K562 (cell line): ENCODE measurements around the gene PIH1D1. TPM values are rescaled to one million over a fixed set of nuclear protein-coding genes. Genes with fewer than 3 reads are reported as not detected.

Experiments
- ATAC-seq: fragments of 200-7000 bp; cut with Tn5 transposase; 3 replicates; pipeline ENCODE4 v1.9.1; 2020; ENCODE audit warnings: moderate library complexity
- BruUV-seq: library from RNA; stranded (reverse); fragments of 400-500 nt; replicated peaks from 2 replicates; lab custom pipeline; 2021; lab: Mats Ljungman, UMichigan
- CTCF ChIA-PET: fragments of 300-600 bp; formaldehyde crosslinking; extraction: SDS; loops from one replicate; lab custom pipeline; 2021; ENCODE audit warnings: low intra/inter-chr PET ratio; lab: Yijun Ruan, JAX
- POLR2A ChIA-PET: fragments of 300-600, 350-650 bp; sonication (Branson Sonifier 250); formaldehyde crosslinking; extraction: SDS; loops from one replicate; lab custom pipeline; 2021; ENCODE audit warnings: antibody characterized with exemption, inconsistent platforms; lab: Yijun Ruan, JAX
- DNase-seq, 4 experiments: peaks; one replicate each; pipeline versions ENCODE4 v3.0.0 to v3.0.0-alpha.2; 2011 to 2018; ENCODE audit warnings: low spot score in 3 of 4, mixed read lengths in 3 of 4; ENCODE audit errors: extremely low read depth in 1 of 4
- FAIRE-seq: peaks from 2 replicates; lab custom pipeline; 2011; peaks lifted over from hg19 to GRCh38; lab: Jason Lieb, UNC
- H2AFZ ChIP-seq: 2 replicates; pipeline ENCODE4 v1.6.0; 2011; ENCODE audit warnings: low read depth, low read length, control low read depth, inconsistent platforms
- H3K27ac ChIP-seq: fragments of 200-600 bp; 3 replicates; pipeline ENCODE4 v1.8.0; 2011; ENCODE audit warnings: low read depth, mild to moderate bottlenecking, control low read depth, inconsistent platforms, low read length, moderate library complexity, mixed read lengths; ENCODE audit errors: extremely low read depth
- H3K27me3 ChIP-seq, 2 experiments: fragments of 300-600 bp in 1 of 2; 2 replicates in 1 of 2; 3 replicates in 1 of 2; pipeline versions ENCODE4 v1.6.0 to v1.8.0; 2011; ENCODE audit warnings: inconsistent platforms in 2 of 2, low read length in 2 of 2, mild to moderate bottlenecking in 1 of 2, mixed read lengths in 1 of 2, moderate library complexity in 1 of 2; ENCODE audit not compliant: control insufficient read depth in 2 of 2, insufficient read depth in 2 of 2
- H3K36me3 ChIP-seq: fragments of 300-600 bp; 3 replicates; pipeline ENCODE4 v1.8.0; 2011; ENCODE audit warnings: mild to moderate bottlenecking, low read length, inconsistent platforms; ENCODE audit not compliant: control insufficient read depth, insufficient read depth
- H3K4me1 ChIP-seq, 2 experiments: fragments of 200-600 bp in 1 of 2; replicated peaks in 1 of 2; 2 replicates in 1 of 2; 3 replicates in 1 of 2; pipeline versions ENCODE4 v1.5.1 to v1.8.0; 2011; ENCODE audit warnings: inconsistent platforms in 2 of 2, low read length in 2 of 2, mild to moderate bottlenecking in 1 of 2, mixed read lengths in 1 of 2, moderate library complexity in 1 of 2; ENCODE audit not compliant: control insufficient read depth in 2 of 2, insufficient read depth in 2 of 2
- H3K4me2 ChIP-seq: 2 replicates; pipeline ENCODE4 v1.6.1; 2011; ENCODE audit warnings: low read length, control low read depth, inconsistent platforms, mixed read lengths; ENCODE audit not compliant: insufficient read depth
- H3K4me3 ChIP-seq: fragments of 200-600 bp; sonication (generic), shearing (Covaris generic); 2 replicates; pipeline ENCODE4 v1.5.1; 2016; ENCODE audit warnings: control low read depth, inconsistent platforms
- H3K79me2 ChIP-seq: fragments of 200-600 bp; 3 replicates; pipeline ENCODE4 v1.8.0; 2011; ENCODE audit warnings: low read length, inconsistent platforms; ENCODE audit not compliant: control insufficient read depth, insufficient read depth
- H3K9ac ChIP-seq, 2 experiments: 2 replicates each; pipeline versions ENCODE4 v1.6.0 to v1.6.1; 2011; ENCODE audit warnings: low read depth in 2 of 2, low read length in 2 of 2, control low read depth in 1 of 2, inconsistent platforms in 1 of 2, mild to moderate bottlenecking in 1 of 2, mixed read lengths in 1 of 2; ENCODE audit not compliant: insufficient read depth in 1 of 2
- H3K9me1 ChIP-seq: one replicate; pipeline ENCODE4 v1.6.0; 2011; ENCODE audit warnings: inconsistent platforms, mild to moderate bottlenecking, low read length, moderate library complexity; ENCODE audit not compliant: control insufficient read depth, insufficient read depth
- H3K9me3 ChIP-seq: replicated peaks from 2 replicates; pipeline ENCODE4 v1.5.1; 2011; ENCODE audit warnings: low read depth, low read length, inconsistent platforms; ENCODE audit not compliant: control insufficient read depth, insufficient read depth
- H4K20me1 ChIP-seq: replicated peaks from 2 replicates; pipeline ENCODE4 v1.6.1; 2011; ENCODE audit warnings: low read length, inconsistent platforms, mixed read lengths; ENCODE audit not compliant: control insufficient read depth, insufficient read depth
- HNRNPK ChIP-seq: fragments of 200-400 bp; formaldehyde crosslinking; IDR thresholded peaks from one replicate; pipeline ENCODE4 v1.6.1; 2018; ENCODE audit warnings: mild to moderate bottlenecking, low read depth, low read length; ENCODE audit not compliant: poor library complexity, severe bottlenecking
- PCBP1 ChIP-seq: fragments of 200-400 bp; formaldehyde crosslinking; IDR thresholded peaks from 2 replicates; pipeline ENCODE4 v1.6.1; 2018; ENCODE audit warnings: mild to moderate bottlenecking, low read depth, low read length; ENCODE audit not compliant: poor library complexity, severe bottlenecking
- SMARCA5 ChIP-seq: fragments of 450-650 bp; IDR thresholded peaks from 2 replicates; pipeline ENCODE4 v1.6.1; 2016
- SRSF7 ChIP-seq: fragments of 200-400 bp; formaldehyde crosslinking; optimal IDR thresholded peaks from 2 replicates; pipeline ENCODE3; 2017; ENCODE audit warnings: mild to moderate bottlenecking, low read depth, low read length
- ZNF551 ChIP-seq: fragments of 250-450 bp; sonication (Bioruptor Pico); IDR thresholded peaks from 2 replicates; pipeline ENCODE4 v1.5.0; 2021; ENCODE audit warnings: mild to moderate bottlenecking, moderate library complexity
- WGBS: fragments of 100-300 bp; shearing (Covaris generic); methylation state at CpG from one replicate; pipeline ENCODE4 v1.1.6; 2016; ENCODE audit warnings: low coverage, mixed read lengths; ENCODE audit not compliant: insufficient coverage; ENCODE audit errors: missing lambda C conversion rate; 5-methylcytosine and 5-hydroxymethylcytosine counted together
- in situ Hi-C: fragments of 300-500 bp; cut with MboI; formaldehyde crosslinking; loops from 4 replicates; pipeline ENCODE4 v1.15.0; 2018; ENCODE audit warnings: inconsistent platforms, mixed read lengths
- intact Hi-C: fragments of 100-400 bp; cut with micrococcal nuclease; formaldehyde crosslinking; loops from 2 replicates; pipeline ENCODE4 v1.14.2; 2022
- polyA plus RNA-seq, 8 experiments: library from polyadenylated mRNA; depleted of rRNA in 4 of 8; stranded (reverse) in 5 of 8; unstranded in 3 of 8; fragments of >200 nt; fragmentation: Nextera tagmentation in 2 of 8; fragmentation: Illumina TruSeq in 1 of 8; extraction: Ambion mirVana in 2 of 8; extraction: Trizol in 1 of 8; gene quantifications; 2 replicates each; pipeline versions ENCODE4 v1.2.1 to v1.2.3, GENCODE V29; 2011 to 2014; ENCODE audit warnings: inconsistent platforms in 1 of 8, missing spikeins in 1 of 8
- total RNA-seq, 7 experiments: library from RNA; depleted of rRNA in 6 of 7; stranded (reverse); fragments of >200 nt in 6 of 7; fragmentation: Illumina TruSeq in 2 of 7; extraction: Trizol in 2 of 7; gene quantifications; 2 replicates each; pipeline versions ENCODE4 v1.2.1 to v1.2.3, GENCODE V29; 2011 to 2021; ENCODE audit warnings: low replicate concordance in 1 of 7
- TF ChIP-seq, protein P1 (sequence below): sonication (generic); IDR thresholded peaks from 2 replicates; pipeline ENCODE4 v1.6.1; 2016
- TF ChIP-seq, protein P2 (sequence below): sonication (generic); formaldehyde crosslinking; IDR thresholded peaks from 2 replicates; pipeline ENCODE4 v1.8.0; 2023; ENCODE audit warnings: missing genetic modification reagents, mild to moderate bottlenecking, borderline replicate concordance
- TF ChIP-seq, protein P3 (sequence below): fragments of 200-800 bp; sonication (Bioruptor generic); IDR thresholded peaks from 2 replicates; pipeline ENCODE4 v1.6.1; 2017; ENCODE audit warnings: missing genetic modification characterization, missing compliant biosample characterization
- TF ChIP-seq, protein P4 (sequence below): fragments of 250-450 bp; sonication (Bioruptor Pico); IDR thresholded peaks from 2 replicates; pipeline ENCODE4 v1.5.0; 2020; ENCODE audit warnings: mild to moderate bottlenecking, borderline replicate concordance
- TF ChIP-seq, protein P5 (sequence below): fragments of 450-650 bp; IDR thresholded peaks from 2 replicates; pipeline ENCODE4 v1.6.1; 2016; ENCODE audit warnings: low read depth, mild to moderate bottlenecking, moderate library complexity

Gene PIH1D1
- total and polyA plus RNA-seq, 9 of the 15 experiments (the other 6 are each of a cell fraction or from before 2014, with no cell fraction given) = 26.5 to 224 (median 137) TPM

DNA sequence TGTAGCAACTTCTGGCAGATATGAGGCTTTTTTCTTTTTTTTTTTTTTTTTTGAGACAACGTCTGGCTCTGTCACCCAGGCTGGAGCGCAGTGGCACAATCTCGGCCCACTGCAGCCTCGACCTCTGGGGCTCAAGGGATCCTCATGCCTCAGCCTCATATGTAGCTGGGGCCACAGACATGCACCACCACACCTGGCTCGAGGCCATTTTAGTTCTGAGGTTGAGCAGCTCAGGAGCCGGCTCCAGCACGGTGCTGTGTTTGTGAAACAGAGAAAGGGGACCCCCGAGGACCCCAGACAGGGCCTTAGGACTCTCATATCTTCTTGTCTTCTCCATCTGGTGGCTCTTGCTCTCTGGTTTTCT, 19.0 kb upstream of the PIH1D1 start:
- no peaks in the 10 kb centered on the region for H3K27me3 ChIP-seq
- H3K9me1 ChIP-seq = no peaks in the 10 kb centered on the region
- H3K27ac ChIP-seq = no peak overlapping the region
- ChIA-PET CTCF (no interaction called here), POLR2A (no interaction called here)
- H3K4me1 ChIP-seq = peaks cover 16 to 53% of the 10 kb centered on the region in 2 experiments
- peaks cover 26% of the 10 kb centered on the region; the same call in 2 of the 3 replicates for H3K36me3 ChIP-seq
- H3K9ac ChIP-seq = no peak overlapping the region
- H3K79me2 ChIP-seq = no peaks in the 10 kb centered on the region
- no TSS peak for BruUV-seq
- intact Hi-C loops (loop anchor here (1.0 kb wide), 1 partner anchor 78 kb away; no protein-coding TSS in a partner anchor), in situ Hi-C loops (no loop called here)
- H4K20me1 ChIP-seq = peaks cover 5% of the 10 kb centered on the region; the same call in 1 of the 2 replicates
- 73% methylated on average over 5 of the region's 8 CpGs for WGBS
- H3K4me2 ChIP-seq = no peak overlapping the region
- no peak overlapping the region for H2AFZ ChIP-seq
- no peak for ATAC-seq
- no peak overlapping the region for H3K4me3 ChIP-seq
- no peaks in the 10 kb centered on the region for H3K9me3 ChIP-seq
- DNase-seq = no peak
- no peak for FAIRE-seq
- TF ChIP-seq PCBP1 (no peak), HNRNPK (no peak), SRSF7 (no peak), ZNF551 (CRISPR knock-in tag) (no peak), SMARCA5 (no peak)
- TF ChIP-seq, protein P1, sequence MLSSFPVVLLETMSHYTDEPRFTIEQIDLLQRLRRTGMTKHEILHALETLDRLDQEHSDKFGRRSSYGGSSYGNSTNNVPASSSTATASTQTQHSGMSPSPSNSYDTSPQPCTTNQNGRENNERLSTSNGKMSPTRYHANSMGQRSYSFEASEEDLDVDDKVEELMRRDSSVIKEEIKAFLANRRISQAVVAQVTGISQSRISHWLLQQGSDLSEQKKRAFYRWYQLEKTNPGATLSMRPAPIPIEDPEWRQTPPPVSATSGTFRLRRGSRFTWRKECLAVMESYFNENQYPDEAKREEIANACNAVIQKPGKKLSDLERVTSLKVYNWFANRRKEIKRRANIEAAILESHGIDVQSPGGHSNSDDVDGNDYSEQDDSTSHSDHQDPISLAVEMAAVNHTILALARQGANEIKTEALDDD = no peak
- TF ChIP-seq, protein P2, sequence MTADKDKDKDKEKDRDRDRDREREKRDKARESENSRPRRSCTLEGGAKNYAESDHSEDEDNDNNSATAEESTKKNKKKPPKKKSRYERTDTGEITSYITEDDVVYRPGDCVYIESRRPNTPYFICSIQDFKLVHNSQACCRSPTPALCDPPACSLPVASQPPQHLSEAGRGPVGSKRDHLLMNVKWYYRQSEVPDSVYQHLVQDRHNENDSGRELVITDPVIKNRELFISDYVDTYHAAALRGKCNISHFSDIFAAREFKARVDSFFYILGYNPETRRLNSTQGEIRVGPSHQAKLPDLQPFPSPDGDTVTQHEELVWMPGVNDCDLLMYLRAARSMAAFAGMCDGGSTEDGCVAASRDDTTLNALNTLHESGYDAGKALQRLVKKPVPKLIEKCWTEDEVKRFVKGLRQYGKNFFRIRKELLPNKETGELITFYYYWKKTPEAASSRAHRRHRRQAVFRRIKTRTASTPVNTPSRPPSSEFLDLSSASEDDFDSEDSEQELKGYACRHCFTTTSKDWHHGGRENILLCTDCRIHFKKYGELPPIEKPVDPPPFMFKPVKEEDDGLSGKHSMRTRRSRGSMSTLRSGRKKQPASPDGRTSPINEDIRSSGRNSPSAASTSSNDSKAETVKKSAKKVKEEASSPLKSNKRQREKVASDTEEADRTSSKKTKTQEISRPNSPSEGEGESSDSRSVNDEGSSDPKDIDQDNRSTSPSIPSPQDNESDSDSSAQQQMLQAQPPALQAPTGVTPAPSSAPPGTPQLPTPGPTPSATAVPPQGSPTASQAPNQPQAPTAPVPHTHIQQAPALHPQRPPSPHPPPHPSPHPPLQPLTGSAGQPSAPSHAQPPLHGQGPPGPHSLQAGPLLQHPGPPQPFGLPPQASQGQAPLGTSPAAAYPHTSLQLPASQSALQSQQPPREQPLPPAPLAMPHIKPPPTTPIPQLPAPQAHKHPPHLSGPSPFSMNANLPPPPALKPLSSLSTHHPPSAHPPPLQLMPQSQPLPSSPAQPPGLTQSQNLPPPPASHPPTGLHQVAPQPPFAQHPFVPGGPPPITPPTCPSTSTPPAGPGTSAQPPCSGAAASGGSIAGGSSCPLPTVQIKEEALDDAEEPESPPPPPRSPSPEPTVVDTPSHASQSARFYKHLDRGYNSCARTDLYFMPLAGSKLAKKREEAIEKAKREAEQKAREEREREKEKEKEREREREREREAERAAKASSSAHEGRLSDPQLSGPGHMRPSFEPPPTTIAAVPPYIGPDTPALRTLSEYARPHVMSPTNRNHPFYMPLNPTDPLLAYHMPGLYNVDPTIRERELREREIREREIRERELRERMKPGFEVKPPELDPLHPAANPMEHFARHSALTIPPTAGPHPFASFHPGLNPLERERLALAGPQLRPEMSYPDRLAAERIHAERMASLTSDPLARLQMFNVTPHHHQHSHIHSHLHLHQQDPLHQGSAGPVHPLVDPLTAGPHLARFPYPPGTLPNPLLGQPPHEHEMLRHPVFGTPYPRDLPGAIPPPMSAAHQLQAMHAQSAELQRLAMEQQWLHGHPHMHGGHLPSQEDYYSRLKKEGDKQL = no peak
- TF ChIP-seq, protein P3, sequence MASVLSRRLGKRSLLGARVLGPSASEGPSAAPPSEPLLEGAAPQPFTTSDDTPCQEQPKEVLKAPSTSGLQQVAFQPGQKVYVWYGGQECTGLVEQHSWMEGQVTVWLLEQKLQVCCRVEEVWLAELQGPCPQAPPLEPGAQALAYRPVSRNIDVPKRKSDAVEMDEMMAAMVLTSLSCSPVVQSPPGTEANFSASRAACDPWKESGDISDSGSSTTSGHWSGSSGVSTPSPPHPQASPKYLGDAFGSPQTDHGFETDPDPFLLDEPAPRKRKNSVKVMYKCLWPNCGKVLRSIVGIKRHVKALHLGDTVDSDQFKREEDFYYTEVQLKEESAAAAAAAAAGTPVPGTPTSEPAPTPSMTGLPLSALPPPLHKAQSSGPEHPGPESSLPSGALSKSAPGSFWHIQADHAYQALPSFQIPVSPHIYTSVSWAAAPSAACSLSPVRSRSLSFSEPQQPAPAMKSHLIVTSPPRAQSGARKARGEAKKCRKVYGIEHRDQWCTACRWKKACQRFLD (CRISPR knock-in tag) = no peak
- TF ChIP-seq, protein P4, sequence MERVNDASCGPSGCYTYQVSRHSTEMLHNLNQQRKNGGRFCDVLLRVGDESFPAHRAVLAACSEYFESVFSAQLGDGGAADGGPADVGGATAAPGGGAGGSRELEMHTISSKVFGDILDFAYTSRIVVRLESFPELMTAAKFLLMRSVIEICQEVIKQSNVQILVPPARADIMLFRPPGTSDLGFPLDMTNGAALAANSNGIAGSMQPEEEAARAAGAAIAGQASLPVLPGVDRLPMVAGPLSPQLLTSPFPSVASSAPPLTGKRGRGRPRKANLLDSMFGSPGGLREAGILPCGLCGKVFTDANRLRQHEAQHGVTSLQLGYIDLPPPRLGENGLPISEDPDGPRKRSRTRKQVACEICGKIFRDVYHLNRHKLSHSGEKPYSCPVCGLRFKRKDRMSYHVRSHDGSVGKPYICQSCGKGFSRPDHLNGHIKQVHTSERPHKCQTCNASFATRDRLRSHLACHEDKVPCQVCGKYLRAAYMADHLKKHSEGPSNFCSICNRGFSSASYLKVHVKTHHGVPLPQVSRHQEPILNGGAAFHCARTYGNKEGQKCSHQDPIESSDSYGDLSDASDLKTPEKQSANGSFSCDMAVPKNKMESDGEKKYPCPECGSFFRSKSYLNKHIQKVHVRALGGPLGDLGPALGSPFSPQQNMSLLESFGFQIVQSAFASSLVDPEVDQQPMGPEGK (CRISPR knock-in tag) = no peak
- TF ChIP-seq, protein P5, sequence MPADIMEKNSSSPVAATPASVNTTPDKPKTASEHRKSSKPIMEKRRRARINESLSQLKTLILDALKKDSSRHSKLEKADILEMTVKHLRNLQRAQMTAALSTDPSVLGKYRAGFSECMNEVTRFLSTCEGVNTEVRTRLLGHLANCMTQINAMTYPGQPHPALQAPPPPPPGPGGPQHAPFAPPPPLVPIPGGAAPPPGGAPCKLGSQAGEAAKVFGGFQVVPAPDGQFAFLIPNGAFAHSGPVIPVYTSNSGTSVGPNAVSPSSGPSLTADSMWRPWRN = no peak
